HCEC 1CT (cell line): Measurements from ENCODE around the gene XAB2.

ENCODE experiments used
- DNase-seq: peaks from one replicate; pipeline ENCODE4 v3.0.0-alpha.2; 2017

XAB2 gene

GRCh38 chr19:7632340-7633203 lies 3.2 kb upstream of the XAB2 start:
- no peak for DNase-seq

DNA sequence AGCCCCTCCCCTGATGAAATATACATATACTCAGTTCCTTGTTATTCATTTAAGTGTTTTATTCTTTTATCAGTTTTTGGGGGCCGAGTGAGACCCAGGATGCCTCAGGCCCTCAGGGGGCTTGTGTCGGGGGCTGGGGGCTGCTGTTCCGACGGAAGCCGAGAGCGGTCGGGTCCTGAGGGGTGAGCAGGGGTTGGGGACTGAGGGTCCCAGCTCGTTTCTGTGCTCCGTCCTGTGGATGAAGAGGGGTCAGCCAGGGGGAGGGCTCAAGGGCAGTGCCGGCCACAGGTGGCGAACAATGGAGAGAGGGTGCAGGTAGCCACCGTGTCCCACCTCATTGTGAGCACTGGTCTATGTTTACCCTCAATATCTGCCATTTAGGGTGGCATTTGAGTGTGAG lies 2.2 kb upstream of the XAB2 start:
- DNase-seq, result no peak

DNA sequence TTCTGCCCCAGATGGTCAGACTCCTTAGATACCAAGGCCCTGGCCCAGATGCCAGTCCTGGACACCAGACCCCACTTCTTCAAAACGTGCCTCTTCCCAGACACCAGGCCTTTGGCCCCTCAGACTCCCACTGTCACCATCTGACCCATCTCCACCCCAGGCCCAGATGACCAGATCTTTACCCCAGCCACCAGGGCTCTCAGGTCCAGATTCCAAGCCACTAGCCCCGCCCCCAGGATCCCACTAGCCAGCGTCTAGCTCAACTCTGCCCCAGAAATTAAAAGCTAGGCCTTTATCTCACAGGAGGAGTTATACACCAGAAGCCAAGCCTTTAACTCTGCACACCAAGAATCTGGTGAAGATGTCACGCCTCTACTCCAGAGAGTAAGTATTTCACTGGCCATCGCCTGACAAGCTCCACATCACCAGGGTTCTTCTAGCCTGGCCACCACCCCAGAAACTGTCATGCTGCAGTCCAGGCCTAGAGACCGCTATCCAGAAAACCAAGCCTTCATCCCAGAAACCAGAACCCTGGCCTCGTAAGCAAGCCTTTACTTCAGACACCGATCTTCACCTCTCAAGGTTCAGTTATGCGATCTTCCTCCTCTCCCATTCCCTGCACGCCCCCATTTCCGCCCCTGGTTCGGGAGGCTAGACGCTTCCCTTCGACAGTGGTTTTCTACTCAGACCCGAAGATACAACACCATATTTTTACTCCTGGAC lies 595 bp downstream of the XAB2 start:
- no peak for DNase-seq

GRCh38 chr19:7627166-7627565 lies 2.2 kb downstream of the XAB2 start:
- no peak for DNase-seq

DNA sequence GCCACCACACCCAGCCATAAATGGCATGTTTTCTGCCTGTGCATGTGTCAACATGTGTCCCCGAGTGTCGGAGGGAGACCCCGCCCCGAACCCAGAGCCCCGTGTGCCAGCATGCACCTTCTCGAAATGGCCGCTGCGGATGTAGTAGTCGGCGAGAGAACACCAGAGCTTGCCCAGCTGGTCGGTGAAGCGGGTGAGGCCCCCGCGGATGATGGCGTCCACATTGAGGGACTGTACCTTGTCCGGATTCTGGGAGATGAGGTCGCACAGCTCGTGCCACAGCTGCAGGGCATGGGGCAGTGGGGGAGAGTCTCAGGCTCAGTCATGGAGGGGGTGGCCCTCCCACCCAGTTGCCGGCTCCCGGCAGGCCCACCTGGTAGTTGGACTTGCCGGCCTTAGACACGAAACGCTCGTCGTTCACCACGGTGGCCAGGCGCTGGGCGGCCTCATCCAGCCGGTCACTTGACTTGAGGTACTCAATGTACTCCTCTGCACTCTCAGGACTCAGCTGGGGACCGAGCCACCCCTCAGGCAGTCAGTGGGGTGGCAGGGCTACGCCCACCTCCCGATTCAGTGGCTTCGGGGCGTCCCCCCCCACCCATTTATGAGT lies 3.5 kb downstream of the XAB2 start:
- DNase-seq, result no peak

GRCh38 chr19:7624810-7625209 lies 4.5 kb downstream of the XAB2 start:
- DNase-seq, result no peak

DNA sequence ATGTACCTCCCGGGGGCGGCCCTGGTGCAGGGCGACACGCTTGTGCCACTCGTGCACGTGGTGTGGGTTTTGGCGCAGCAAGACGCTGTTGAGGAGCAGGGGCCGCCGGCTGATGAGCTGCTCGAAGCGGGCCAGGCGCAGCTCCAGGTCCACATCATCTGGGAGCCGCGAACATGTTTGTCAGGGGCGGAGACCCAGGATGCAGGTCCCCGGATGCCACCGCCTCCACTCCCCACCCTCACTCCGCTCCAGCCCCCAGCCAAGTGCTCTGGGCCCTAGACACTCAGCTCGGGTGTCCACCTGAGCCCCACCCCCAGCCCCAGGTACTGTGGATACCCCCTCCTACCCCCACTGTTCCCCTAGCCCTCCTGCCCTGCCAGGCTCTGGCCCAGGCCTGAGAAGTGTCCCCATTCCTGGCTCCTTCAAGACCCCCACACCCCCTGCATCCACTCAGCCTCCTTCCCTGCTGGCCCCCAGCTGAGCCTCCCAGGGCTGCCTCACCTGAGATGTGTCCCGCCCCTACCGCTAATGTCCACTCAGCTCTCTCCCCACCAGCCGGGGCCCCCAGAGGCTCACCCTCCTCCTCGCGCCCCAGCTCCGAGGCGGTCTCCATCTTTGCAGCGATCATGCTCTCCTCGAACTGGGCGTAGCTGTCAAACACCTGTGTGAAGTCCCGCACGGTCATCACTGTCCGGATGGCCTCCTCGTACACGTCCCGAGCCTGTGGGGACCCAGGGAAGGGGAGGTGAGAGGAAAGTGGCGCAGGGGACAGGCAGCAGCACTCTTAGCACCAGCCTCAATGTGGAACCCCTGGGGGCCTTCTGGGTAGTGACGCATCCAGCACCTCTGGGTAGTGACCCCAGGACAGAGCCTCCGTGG lies 5.4 kb downstream of the XAB2 start:
- no peak for DNase-seq

DNA sequence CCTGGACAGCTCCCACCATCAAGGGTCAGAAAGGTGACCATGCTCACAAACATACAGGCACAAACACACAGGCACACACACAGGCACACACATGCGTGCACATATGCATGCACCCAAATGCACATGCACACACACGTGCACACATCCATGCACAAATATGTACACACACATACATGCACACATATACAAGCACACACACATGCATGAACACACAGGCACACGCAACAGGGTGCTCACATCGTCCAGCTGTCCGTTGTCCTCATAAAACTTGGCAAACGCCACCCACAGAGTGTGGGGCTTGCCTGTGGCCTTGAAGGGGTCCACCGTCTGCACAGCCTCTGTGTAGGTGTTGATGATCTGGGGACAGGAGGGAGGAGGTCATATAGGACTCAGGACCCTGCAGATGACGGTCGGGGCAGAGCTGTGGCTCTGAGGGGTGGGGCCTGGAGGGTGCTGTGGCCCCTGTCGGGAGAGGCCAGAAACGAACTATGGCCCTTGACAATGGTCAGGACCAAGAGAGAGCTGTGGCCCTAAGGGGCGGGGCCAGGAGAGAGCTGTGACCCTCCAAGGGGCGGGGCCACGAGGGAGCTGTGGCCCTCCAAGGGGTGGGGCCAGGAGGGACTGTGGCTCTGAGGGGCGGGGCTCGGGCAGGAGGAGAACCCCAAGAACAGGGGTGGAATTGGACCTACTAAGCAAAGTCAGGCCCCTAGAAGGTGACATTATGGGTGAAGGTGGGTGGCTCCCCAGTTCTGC lies 6.2 kb downstream of the XAB2 start:
- DNase-seq, result no peak

- no peak for DNase-seq
Observed at GRCh38 chr19:7620442-7621412, 8.6 kb downstream of the XAB2 start.

DNA sequence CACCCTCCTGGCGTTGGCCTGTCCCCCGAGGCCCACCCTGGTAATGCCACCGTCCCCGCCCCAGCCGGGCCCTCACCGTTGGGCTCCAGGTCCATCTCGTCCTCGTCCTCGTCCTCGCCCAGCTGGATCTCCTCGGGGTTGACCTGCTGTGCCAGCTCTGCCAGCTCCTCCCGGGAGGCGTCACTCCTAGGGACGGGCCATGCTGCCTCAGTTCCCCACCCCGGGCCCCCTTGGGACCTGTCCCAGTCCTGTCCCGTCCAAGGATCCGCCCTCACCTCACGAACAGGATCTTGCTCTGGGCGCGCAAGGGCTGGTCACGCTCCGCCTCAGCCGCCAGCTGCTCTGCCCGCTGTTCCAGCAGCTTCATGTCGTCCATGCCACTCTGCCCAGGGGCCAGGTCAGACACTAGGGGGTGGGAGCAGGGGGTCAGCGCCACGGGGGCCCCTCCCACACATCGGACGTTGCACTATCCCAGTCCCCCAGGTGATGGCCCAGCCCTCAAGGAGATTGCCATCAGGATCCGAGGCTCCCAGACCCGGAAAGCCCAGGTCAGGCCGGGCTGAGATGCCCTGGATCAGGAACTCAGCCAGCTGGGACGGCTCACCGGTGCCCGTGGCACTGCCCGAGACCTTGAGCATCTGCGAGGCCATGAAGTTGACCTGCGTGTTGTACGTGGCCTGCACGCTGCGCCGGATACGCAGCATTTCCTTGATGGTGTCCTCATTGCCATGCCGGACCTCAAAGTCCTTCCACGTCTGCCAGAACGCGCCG lies 9.5 kb downstream of the XAB2 start:
- no peak for DNase-seq

DNA sequence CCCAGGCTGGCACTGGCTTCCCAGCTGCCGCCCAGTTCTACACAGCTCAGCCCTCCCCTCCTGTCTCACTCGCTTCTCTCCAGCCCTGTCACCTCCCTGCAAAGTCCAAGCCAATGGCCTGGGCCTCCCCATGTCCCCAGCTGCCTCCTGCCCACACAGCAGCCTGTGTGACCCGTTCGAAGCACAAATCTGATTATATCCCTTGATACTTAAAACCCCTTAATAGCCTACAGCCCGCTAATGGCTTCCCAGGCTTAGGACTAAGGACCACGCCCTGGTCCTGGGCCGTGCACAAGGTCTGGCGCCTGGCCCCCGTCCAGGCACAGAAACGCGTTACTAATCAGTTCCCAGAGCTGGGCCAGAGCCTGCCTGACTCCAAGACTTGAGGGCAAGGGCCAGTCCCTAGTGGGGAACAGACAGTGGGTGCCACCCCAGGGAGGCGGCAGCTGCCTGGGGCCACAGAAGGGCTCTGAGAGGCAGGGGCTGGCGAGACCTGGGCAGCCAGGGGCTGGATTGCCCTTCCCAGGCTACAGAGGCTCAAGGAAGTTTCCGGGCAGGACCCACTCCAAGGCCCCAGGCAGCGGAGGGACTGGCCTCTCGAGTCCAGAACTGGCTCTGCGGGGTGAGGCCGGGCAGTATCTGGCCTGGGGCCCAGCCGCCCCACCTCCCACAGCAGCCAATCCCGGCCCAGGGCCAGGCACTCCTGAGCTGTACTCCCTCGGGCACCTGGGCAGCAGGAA lies 10.4 kb downstream of the XAB2 start:
- DNase-seq, result no peak

GRCh38 chr19:7618348-7618747 lies 11.0 kb downstream of the XAB2 start:
- DNase-seq, result no peak

DNA sequence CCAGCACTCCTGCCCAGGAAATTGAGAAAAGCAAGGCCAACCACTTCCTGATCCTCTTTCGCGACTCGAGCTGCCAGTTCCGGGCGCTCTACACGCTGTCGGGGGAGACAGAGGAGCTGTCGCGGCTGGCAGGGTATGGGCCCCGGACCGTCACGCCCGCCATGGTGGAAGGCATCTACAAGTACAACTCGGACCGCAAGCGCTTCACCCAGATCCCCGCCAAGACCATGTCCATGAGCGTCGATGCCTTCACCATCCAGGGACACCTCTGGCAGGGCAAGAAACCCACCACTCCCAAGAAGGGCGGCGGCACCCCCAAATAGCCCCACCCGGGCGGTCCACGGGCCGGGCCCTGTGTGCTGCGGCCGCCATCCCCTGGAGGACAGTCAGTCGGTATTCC lies 11.6 kb downstream of the XAB2 start:
- DNase-seq, result no peak

GRCh38 chr19:7617172-7617571 lies 12.2 kb downstream of the XAB2 start:
- DNase-seq, result no peak

GRCh38 chr19:7614859-7615741 lies 14.2 kb downstream of the XAB2 start:
- no peak for DNase-seq

DNA sequence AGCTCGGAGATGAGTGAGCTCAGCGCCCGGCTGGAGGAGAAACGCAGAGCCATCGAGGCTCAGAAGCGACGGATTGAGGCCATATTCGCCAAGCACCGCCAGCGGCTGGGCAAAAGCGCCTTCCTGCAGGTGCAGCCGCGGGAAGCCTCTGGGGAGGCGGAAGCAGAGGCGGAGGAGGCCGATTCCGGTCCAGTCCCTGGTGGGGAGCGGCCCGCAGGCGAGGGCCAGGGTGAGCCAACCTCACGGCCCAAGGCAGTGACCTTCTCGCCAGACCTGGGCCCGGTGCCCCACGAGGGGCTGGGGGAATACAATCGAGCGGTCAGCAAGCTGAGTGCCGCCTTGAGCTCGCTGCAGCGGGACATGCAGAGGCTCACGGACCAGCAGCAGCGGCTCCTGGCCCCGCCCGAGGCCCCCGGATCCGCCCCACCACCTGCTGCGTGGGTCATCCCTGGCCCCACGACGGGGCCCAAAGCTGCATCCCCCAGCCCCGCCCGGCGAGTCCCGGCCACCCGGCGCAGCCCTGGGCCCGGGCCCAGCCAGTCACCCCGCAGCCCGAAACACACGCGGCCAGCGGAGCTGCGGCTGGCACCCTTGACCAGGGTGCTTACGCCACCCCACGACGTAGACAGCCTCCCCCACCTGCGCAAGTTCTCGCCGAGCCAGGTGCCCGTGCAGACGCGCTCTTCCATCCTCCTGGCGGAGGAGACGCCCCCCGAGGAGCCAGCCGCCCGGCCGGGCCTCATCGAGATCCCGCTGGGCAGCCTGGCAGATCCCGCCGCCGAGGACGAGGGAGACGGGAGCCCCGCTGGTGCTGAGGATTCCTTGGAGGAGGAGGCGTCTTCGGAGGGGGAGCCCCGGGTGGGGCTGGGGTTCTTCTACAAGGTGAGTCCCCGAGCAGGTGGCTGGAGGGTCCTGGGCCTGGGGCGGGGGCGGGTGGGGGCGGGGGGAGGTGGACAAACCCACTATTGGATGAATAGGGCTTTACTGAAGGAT lies 16.8 kb downstream of the XAB2 start:
- no peak for DNase-seq
